Stimulated activated CD4-positive, alpha-beta T cell treated with anti-CD3 and anti-CD28 coated beads, Interleukin-1b, Interleukin-23, amount 100 ng/mL, for 24 hours (primary cell): ENCODE data around the gene PPM1E.

Experiments
- DNase-seq, 4 experiments: peaks; one replicate each; pipeline ENCODE4 v3.0.0-alpha.2; 2020; ENCODE audit warnings: low read depth in 4 of 4, low spot score in 1 of 4

The PPM1E gene

GRCh38 chr17:58993311-58993710 is 237.7 kb downstream of the PPM1E start:
- no peak for DNase-seq

GRCh38 chr17:58995247-58995940 is 239.7 kb downstream of the PPM1E start:
- no peak for DNase-seq

DNA sequence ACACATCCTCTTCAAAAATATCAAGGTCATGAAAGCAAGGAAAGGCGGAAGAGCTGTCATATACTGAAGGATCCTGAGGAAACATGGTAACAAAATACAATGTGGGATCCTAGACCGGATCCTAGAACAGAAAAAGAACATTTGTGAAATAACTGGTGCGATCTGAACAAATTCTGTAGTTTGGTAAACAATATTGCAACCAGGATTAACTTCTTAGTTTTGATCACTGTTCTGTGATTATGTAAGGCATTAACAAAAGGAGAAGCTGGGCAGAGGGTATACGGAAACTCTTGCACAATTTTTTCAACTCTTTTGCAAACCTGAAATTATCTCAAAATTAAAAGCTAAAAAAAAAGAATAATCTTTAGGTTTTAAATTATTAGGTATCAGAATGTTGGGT is 241.3 kb downstream of the PPM1E start:
- no peak for DNase-seq

DNA sequence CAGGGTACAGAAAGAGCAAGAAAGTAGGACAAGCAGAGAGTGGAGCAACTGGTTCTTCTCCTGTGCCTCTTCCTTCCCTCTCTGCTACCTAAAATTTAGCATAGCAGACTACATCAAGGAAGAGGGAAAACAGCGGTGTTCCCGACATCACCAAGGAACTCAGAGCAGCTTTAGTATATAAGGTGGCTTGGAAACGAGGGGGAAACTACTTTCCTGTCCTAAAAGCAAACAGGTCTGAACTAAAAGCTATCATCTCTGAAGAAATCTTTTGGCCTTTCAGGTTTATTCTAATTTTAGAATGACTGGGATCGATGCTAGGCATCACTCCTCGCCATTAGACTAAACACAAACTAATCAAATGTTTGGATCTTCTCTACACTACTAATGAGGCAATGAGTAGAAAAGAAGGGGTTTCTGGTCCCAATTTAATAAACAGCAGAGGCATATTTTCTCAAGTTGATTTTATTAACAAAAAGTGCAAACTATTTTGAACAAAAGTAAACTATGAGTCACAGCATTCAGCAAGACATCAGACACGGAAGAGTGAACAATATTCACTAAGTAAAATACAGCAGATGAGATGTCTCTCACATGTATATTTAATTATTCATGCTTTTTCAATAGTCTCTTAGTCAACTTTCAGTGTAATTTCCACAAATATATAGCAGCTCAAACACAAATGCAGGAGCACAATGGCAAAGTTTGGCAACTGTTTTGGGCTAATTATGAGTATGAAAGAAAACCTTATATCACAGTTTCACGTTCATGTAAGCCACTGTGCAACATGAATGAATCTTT is 242.3 kb downstream of the PPM1E start:
- DNase-seq, result no peak

DNA sequence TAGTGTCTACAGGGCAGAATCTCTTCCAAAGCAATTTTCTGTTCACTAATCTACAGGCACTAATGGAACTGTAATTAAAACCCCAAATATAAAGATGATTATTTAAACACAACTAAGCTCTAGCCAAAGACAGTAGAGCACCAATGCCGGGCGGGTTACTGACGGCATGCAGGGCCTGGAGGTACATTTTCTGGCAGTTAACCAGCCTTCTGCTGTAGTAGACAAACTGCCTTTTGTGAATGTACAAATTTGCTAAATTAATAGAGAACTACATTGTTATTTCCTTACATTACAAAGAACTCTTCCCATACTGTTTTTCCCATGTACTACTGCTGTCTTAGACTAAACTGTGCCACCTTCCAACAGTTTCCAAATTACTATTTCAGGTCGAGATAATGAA is 243.2 kb downstream of the PPM1E start:
- DNase-seq, result no peak

DNA sequence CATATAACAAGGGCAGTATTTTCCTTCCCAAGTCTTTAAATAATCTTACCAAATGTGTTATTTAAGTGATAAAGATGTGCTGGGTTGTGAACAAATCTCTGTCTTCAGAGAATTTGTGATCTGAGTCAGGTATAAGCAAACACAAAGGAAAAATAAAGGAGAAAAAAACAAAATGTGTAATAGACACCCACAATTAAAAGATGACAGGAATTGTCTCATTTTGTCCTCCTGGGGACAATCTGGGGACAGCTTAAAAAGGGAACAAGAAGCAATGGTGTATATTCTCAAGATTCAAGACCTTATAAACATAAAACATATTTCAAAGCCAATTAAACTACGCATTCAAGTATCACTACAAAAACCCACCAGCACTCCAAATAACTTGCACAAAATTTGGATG is 243.8 kb downstream of the PPM1E start:
- DNase-seq, result no peak

GRCh38 chr17:59000022-59000421 is 244.4 kb downstream of the PPM1E start:
- no peak for DNase-seq

GRCh38 chr17:59001158-59001814 is 245.6 kb downstream of the PPM1E start:
- DNase-seq, result peak; percentile 30 to 68 (median 46)

- DNase-seq, result no peak
These were observed 246.5 kb downstream of the PPM1E start for GRCh38 chr17:59002126-59002525.

DNA sequence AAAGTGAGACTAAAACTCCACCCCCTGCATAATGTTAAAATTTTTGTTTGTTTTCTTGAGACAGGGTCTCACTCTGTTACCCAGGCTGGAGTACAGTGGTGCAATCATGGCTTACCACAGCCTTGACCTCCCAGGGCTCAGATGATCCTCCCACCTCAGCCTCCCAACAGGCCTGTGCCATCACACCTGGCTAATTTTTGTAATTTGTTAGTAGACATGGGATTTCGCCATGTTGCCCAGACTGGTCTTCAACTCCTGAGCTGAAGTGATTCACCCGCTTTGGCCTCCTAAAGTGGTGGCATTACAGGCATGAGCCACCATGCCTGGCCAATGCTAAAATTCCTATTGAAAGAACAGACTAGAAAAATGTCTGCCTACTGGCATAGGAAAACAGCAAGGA is 247.2 kb downstream of the PPM1E start:
- no peak for DNase-seq

- DNase-seq, result no peak
These were observed 248.2 kb downstream of the PPM1E start for GRCh38 chr17:59003860-59004259.

DNA sequence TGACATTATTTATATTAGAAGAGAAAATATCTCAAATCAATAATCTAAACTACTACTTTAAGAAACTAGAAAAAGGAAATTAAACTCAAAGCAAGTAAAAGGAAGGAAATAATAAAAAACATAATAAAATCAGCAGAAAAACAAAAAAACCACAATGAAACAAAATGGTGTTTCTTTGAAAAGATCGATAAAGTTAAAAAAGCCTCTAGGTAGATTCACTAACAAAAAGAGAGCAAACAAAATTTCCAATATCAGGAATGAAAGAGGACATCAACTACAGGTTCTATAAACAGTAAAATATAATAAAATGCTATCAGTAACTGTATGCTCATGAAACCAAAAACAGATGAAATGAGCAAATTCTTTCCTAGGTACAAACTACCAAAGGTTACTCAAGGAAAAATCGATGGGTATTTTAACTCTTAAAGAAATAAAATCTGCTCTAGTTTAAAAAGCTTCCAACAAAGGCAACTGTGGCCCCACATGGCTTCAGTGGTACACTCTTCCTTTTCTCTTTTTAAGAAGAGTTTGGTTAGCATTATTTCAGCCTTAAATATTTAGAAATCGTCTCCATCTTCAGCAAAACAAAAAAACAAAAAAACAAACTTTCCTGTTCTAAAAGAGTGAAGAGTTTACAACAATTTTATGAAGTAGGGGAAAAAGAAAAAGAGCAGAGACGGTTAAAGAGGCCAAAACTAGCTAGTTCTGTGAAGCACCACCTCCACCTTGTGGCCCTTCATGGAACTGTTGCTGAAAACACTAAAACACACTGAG is 248.9 kb downstream of the PPM1E start:
- DNase-seq, result peak; percentile 30 to 58 (median 46)

DNA sequence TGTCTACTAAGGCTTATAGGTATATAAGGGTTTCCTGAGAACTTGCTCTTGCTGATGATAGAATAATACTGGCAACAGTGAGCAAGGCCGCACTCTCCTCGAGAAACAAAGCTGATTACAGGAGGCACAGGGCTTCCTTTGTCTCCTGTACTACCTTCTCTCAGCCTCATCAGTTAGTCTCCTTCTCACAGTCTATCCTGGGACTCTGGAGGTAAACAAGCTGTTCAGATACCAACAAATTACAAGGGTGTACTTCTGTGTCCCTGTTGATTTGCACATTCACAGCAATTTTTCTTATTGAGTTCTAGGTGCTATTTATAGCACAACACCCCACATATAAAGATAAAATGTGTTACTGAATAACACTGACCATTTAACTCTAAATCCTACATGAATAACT is 252.3 kb downstream of the PPM1E start:
- DNase-seq, result no peak

- no peak for DNase-seq
These were observed 253.1 kb downstream of the PPM1E start for GRCh38 chr17:59008737-59009136.

DNA sequence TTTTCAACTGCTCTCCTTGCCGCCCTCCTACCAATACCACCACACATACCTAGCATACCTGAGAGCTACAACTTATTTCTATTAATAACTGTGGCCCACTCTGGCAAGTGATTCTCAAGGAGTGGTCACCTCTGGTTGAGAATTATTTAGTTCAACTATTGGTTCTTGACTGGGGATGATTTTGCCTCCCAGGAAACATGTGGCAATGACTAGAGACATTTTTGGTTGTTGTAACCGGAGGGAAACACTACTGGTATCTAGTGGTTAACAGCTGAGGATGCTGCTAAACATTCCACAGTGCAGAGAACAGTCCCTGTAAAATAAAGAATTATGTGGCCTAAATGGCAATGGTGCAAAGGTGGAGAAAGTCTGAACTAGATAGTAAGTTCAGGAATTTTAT is 254.4 kb downstream of the PPM1E start:
- DNase-seq, result no peak

DNA sequence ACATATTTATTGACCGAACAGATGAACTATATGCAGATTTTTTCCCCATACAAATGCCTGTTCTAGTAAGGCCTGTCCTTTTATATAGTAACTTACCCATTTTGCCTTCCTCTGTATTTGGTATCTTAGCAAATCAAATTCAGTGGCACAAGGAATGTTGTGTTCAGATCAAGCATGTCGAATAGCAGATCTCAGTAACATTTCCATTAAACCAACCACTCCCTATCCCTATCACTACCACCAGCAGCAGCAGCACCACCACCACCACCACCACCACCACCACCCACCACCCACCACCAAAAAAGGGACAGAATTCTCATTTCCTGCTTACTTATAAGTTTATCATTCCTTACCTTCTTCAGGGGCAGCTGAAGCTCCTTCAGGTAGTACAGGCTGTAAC is 256.3 kb downstream of the PPM1E start:
- DNase-seq, result no peak

DNA sequence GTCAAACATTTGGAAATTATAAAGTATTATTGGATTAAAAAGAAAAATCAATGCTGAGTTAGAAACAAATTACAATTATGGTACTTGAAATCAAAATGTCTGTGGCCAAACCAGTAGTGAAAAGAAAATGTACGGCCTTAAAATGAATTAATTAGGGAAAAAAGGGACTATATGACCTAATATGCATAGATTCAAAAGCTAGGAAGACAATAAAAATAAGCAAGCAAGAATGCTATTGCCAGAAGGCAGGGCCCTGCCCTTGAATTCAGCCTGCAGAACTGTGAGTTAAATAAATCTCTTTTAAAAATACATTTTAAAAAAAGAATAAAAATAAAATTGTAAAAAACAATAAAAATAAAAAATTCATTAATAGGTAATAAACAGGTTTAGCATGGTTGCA is 262.4 kb downstream of the PPM1E start:
- no peak for DNase-seq

- DNase-seq, result no peak
These were observed 269.3 kb downstream of the PPM1E start for GRCh38 chr17:59024916-59025315.

DNA sequence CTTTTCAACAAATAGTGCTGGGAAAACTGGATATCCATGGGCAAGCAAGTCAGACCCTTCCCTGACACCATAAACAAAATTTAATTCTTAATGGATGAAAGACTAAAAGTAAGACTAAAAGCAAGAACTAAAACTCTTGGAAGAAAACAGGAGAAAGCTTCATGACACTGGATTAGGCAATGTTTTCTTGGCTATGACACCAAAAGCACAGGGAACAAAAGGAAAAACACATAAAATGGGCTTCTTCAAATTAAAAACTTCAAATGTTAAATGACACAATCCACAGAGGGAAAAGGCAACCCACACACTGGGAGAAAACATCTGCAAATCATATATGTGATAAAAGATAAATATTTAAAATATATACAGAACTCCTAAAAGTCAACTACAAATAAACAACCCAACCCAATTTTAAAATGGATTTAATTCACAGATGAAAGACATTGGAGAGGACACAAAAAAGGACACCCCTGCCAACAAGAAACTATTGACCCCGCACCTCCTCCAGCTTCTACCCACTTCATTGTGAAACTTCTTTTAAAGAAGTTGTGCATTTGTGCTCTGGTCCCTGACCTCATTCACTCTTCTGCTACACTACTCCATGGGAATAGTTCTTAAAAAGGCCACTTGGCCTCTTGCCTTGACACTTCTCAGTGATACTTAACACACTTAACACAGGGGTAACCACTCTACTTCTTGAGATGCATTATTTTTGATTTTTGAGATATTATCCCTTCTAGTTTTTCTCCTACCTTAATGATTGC is 270.7 kb downstream of the PPM1E start:
- DNase-seq, result no peak

DNA sequence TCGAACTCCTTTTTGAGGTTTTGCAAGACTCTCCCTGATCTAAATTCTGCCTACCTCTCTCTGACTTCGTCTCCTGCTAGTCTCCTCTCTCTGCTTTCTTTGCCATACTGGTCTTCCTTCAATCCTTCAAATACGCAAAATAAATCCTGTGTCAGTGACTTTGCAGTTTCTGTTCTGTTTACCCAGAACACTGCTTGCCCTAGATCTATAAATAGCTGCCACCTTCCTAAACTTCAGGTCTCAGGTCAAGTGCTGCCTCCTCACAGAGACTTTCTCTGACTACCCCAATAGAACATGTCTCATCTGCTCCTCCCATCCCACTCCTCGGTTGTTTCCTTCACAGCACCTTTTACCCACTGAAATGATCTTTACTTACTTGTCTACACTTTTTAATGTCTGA is 272.1 kb downstream of the PPM1E start:
- DNase-seq, result no peak

DNA sequence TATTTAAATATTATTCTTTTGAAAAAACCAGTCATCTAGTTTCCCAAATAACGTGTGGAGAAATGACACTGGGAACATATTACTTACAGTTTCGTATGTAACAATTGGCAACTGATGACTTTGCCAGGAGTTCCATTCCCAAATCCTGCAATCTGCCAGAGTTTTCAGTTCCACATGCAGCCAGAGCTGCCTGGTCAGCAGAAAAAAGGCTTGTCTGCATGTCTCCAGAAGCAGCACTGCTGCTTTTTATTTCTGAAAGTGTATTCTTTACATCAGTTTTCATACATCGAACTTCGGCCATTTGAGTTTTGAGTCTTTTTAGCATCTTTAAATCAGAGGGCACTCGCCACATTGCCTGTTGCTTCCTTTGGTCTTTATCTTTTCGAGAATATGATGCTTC is 272.7 kb downstream of the PPM1E start:
- no peak for DNase-seq
